GM12878 (cell line): ENCODE measurements around the gene RBP3.

Experiments used
- BHLHE40 ChIP-seq, 2 experiments: fragments of 450-650 bp in 1 of 2; IDR thresholded peaks; 2 replicates each; pipeline ENCODE4 v1.6.1; 2011 to 2017; ENCODE audit warnings: low read depth in 2 of 2, borderline replicate concordance in 1 of 2, improper control_type of control experiment in 1 of 2, low read length in 1 of 2, mild to moderate bottlenecking in 1 of 2
- BRCA1 ChIP-seq: IDR thresholded peaks from 2 replicates; pipeline ENCODE4 v1.6.1; 2011; ENCODE audit warnings: low read depth, low read length, improper control_type of control experiment
- EGR1 ChIP-seq, 2 experiments: IDR thresholded peaks; 1 replicate in 1 of 2; 2 replicates in 1 of 2; pipeline ENCODE4 v1.6.1; 2011 to 2012; ENCODE audit warnings: low read depth in 2 of 2, low read length in 2 of 2, borderline replicate concordance in 1 of 2, mild to moderate bottlenecking in 1 of 2, moderate library complexity in 1 of 2
- POLR2A ChIP-seq: IDR thresholded peaks from 2 replicates; pipeline ENCODE4 v1.6.1; 2011; ENCODE audit warnings: low read depth, mild to moderate bottlenecking, low read length
- POLR2AphosphoS5 ChIP-seq: IDR thresholded peaks from 2 replicates; pipeline ENCODE4 v1.6.1; 2011; ENCODE audit warnings: mild to moderate bottlenecking, low read length, inconsistent platforms
- POU2F2 ChIP-seq: IDR thresholded peaks from 3 replicates; pipeline ENCODE4 v1.6.1; 2011; ENCODE audit warnings: low read depth, mild to moderate bottlenecking, low read length, borderline replicate concordance

DNA sequence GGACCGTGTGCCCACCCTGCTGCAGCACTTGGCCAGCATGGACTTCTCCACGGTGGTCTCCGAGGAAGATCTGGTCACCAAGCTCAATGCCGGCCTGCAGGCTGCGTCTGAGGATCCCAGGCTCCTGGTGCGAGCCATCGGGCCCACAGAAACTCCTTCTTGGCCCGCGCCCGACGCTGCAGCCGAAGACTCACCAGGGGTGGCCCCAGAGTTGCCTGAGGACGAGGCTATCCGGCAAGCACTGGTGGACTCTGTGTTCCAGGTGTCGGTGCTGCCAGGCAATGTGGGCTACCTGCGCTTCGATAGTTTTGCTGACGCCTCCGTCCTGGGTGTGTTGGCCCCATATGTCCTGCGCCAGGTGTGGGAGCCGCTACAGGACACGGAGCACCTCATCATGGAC is 1.4 kb downstream of the RBP3 start:
- no peak for TF ChIP-seq POLR2AphosphoS5
- TF ChIP-seq POU2F2, result no peak
- TF ChIP-seq BRCA1, result no peak
- no peak for TF ChIP-seq BHLHE40 (IDR thresholded peaks at IDR 0.05; ENCODE audit: borderline replicate concordance in 1 of 2, low read depth in 2 of 2, low read length in 1 of 2)
- no peak for TF ChIP-seq POLR2A
- TF ChIP-seq EGR1 (IDR thresholded peaks at IDR 0.05; ENCODE audit: borderline replicate concordance in 1 of 2, low read depth in 2 of 2, low read length in 2 of 2), result no peak
